Measurements from ENCODE around the gene KRTAP4-16. TPM values are rescaled to one million over a fixed set of nuclear protein-coding genes. Genes with fewer than 3 reads are reported as not detected.
"Not testable (repeated sequence)": the region's sequence is repeated elsewhere in the genome, so short reads cannot be mapped to it uniquely, and the experiment has no call there.

Gene KRTAP4-16
- total RNA-seq, 4 donors from 2014 or later: not detected

DNA sequence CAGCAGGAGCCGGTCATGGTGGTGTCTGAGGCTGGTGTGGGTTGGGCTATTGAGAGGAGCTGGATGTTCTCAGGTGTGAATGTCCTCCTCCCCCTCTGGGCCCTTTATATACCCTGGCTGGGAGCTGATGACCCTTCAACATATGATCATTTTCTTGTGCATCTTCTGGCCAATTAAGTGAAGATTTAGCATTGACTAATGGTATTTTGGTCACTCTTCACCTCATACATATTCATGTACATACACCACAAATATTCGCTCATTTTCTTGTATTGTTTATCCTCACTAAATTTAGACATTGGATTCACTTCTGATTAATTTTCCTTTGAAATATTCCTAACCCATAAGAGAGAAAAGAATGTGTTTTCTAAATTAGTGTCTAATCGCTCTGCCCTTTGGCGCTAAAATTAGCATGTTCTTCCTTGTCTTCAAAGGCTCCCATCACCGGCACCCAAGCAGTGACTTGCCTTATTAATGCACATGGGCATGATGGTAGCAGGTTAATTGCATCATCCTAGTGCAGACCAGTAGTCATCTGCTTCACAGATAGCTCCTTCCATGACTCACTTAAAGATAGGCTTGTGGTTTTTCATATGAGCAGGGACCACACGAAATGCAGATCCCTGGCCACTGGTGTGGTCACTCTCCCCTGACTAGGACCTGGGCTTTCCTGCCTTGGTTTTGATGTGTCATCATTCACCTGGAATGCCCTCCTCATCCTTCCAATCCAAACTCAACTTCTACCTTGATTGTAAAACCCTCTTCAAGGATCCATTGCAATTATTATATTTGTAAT lies 36.0 kb downstream of the KRTAP4-16 start, which contains the start of gene KRTAP2-4:
Gene KRTAP2-4, minus strand, starts transcription at position 51 of the 796 bp plus-strand sequence. Its CDS starts 34 bp downstream, at position 17.
- Histone ChIP-seq H3K36me3 (no peaks in the 10 kb centered on the region), H3K27me3 (no peaks in the 10 kb centered on the region), H3K27ac (no peak within 1 kb of the TSS), H3K9me3 (no peaks in the 10 kb centered on the region), H3K4me1 (no peaks in the 10 kb centered on the region), H3K4me3 (no peak within 1 kb of the TSS)
- TF ChIP-seq CTCF (IDR thresholded peaks at IDR 0.05): no peak
- no peak for TF ChIP-seq POLR2A (IDR thresholded peaks at IDR 0.05)
- 41 to 53% methylated on average over 5 of the region's 6 CpGs for WGBS, 2 donors
- no peak for DNase-seq
- intact Hi-C loops (cut with DNase I): no loop called here

GRCh38 chr17:41065016-41065689 lies 36.9 kb downstream of the KRTAP4-16 start:
- intact Hi-C loops (cut with DNase I); DNase-seq; H3K4me3 ChIP-seq; H3K4me1 ChIP-seq; H3K36me3 ChIP-seq; H3K27ac ChIP-seq; H3K9me3 ChIP-seq; H3K27me3 ChIP-seq: not testable (repeated sequence)
- 62 to 86% methylated on average over 4 to 7 of the region's 16 CpGs for WGBS, 2 donors

DNA sequence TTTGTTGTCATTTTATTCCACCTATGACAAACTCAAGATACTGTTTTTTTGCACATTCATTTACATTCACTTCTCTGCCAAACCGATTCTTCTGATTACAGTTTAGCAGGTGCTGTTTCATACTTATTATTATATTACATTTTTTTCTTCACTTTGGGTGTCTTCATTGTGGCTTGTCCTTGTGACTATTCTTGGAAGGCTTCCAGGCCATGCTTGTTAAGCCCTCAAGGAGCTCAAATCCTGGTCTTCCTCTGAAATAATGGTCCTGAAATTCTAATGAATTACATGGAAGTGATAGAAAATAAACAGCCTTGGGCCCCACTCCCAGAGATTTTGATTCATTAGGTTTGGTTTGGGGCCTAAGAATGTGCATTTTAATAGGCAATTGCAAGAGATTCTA lies 37.7 kb downstream of the KRTAP4-16 start:
- intact Hi-C loops (cut with DNase I): no loop called here
- DNase-seq: no peak
- Histone ChIP-seq H3K4me3 (no peak overlapping the region), H3K9me3 (no peaks in the 10 kb centered on the region), H3K4me1 (no peaks in the 10 kb centered on the region), H3K27ac (no peak overlapping the region), H3K27me3 (no peaks in the 10 kb centered on the region), H3K36me3 (no peaks in the 10 kb centered on the region)
- no peak for TF ChIP-seq CTCF (IDR thresholded peaks at IDR 0.05)
- WGBS, 2 donors: 70 to 75% methylated on average over 1 of the region's 1 CpG

DNA sequence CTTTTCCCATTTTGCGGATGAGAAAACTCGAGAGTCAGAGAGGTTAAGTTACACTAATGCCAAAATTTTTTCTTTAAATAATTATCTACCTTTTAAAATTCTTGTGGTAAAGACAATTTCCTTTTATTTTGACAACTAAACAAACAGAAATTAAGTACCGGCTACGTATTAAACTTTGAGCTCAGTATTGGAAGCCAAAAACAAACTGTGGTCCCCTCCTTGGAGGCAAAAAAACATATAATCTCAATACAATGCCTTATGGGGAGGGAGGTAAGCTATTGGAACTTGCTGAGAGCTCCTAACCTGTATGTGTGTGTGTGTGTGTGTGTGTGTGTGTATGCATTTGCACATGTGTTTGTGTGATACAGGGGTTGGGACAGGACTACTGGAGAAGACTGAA lies 38.6 kb downstream of the KRTAP4-16 start:
- intact Hi-C loops (cut with DNase I): no loop called here
- Histone ChIP-seq H3K27ac (no peak overlapping the region), H3K9me3 (no peaks in the 10 kb centered on the region), H3K36me3 (no peaks in the 10 kb centered on the region), H3K4me3 (no peak overlapping the region), H3K4me1 (no peaks in the 10 kb centered on the region), H3K27me3 (peaks cover 0 to 5% (median 0%) of the 10 kb centered on the region in 4 donors)
- no peak for TF ChIP-seq CTCF (IDR thresholded peaks at IDR 0.05)
- no peak for TF ChIP-seq POLR2A (IDR thresholded peaks at IDR 0.05)
- WGBS, 2 donors: 77 to 82% methylated on average over 4 of the region's 4 CpGs
- DNase-seq: no peak

GRCh38 chr17:41061964-41062363 lies 40.0 kb downstream of the KRTAP4-16 start:
- no peak for DNase-seq
- H3K27me3 ChIP-seq: peaks cover 0 to 15% (median 0%) of the 10 kb centered on the region in 4 donors
- TF ChIP-seq POLR2A (IDR thresholded peaks at IDR 0.05): no peak
- no peak for TF ChIP-seq CTCF (IDR thresholded peaks at IDR 0.05)
- H3K9me3 ChIP-seq: no peaks in the 10 kb centered on the region
- intact Hi-C loops (cut with DNase I): no loop called here
- no peaks in the 10 kb centered on the region for H3K4me1 ChIP-seq
- no peak overlapping the region for H3K4me3 ChIP-seq
- no peak overlapping the region for H3K27ac ChIP-seq
- 56 to 91% methylated on average over 1 of the region's 1 CpG for WGBS, 2 donors
- no peaks in the 10 kb centered on the region for H3K36me3 ChIP-seq

Data from esophagus squamous epithelium (tissue), 5 donors.